BLaER1 treated with 17β-estradiol and CSF1 and Interleukin-3, amounts not matched to agents 10 nM and 100 nM (cell line): ENCODE measurements around the gene NR2F6.
A peak's percentile ranks its signal among the peaks of the same experiment; 100 is the strongest.

Experiments used
- H3K27ac ChIP-seq, 11 experiments: shearing (Covaris generic); formaldehyde crosslinking; 2 replicates each; pipeline ENCODE4 v1.8.1; 2022
- H3K27me3 ChIP-seq, 11 experiments: shearing (Covaris generic); formaldehyde crosslinking; 2 replicates each; pipeline ENCODE4 v1.8.1; 2022
- H3K36me3 ChIP-seq, 11 experiments: shearing (Covaris generic); formaldehyde crosslinking; 2 replicates each; pipeline ENCODE4 v1.8.1; 2022
- H3K4me1 ChIP-seq, 10 experiments: shearing (Covaris generic); formaldehyde crosslinking; 2 replicates each; pipeline ENCODE4 v1.8.1; 2022
- H3K4me2 ChIP-seq, 11 experiments: shearing (Covaris generic); formaldehyde crosslinking; 2 replicates each; pipeline ENCODE4 v1.8.1; 2022
- H3K4me3 ChIP-seq, 10 experiments: shearing (Covaris generic); formaldehyde crosslinking; 2 replicates each; pipeline ENCODE4 v1.8.1; 2022
- H3K9ac ChIP-seq, 11 experiments: shearing (Covaris generic); formaldehyde crosslinking; 2 replicates each; pipeline ENCODE4 v1.8.1; 2022
- H3K9me3 ChIP-seq, 11 experiments: shearing (Covaris generic); formaldehyde crosslinking; replicated peaks in 1 of 11; 2 replicates each; pipeline ENCODE4 v1.8.1; 2022
- H4K20me1 ChIP-seq, 11 experiments: shearing (Covaris generic); formaldehyde crosslinking; 2 replicates each; pipeline ENCODE4 v1.8.1; 2022
- Cebpa-rat ChIP-seq, 11 experiments: shearing (Covaris generic); IDR thresholded peaks; 2 replicates each; pipeline ENCODE4 v1.8.1; 2022

NR2F6 gene

DNA sequence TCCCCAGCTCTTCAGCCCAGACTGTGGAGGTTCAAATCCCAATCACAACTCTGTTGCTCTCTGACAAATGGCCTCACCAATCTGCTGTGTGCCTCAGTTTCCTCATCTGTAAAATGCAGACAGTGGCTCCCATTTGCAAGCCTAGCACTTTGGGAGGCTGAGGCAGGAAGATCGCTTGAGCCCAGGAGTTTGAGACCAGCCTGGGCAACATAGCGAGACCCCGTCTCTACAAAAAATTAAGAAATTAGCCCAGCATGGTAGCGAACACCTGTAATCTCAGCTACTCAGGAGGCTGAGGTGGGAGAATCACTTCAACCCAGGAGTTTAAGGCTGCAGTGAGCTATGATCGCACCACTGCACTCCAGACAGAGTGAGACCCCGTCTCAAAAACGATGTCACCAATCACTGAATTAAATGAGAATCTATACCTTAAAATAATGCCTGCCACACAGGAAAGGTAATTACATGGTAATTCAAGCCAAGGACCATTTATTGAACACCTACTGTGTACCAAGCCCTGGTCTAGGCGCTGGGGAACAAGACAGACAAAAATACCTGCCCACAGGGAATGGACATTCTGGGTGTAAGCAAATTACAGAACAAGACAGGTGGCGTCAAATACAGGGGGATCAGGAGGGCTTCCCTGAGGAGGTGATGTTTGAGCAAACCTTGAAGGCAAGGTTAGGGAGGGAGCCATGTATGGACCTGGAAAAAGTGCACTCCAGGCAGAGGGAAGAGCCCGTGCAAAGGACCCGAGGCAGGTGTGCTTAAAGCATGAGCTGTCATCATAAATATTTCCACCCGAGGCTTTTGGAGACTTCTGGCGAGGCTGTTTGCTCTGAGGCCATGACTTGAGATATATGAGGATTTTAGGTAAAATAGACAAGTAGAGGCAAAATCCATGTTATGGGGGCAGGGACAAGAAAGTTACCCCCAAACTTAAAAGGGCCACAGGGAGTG is 7.7 kb downstream of the NR2F6 start:
- Histone ChIP-seq H3K9me3 (no peaks in the 10 kb centered on the region), H3K27me3 (no peaks in the 10 kb centered on the region), H3K9ac (no peak overlapping the region), H3K36me3 (peaks cover 10 to 52% (median 42%) of the 10 kb centered on the region in 11 experiments), H3K27ac (no peak overlapping the region), H3K4me3 (no peak overlapping the region), H3K4me1 (peaks cover 37 to 64% (median 44%) of the 10 kb centered on the region in 10 experiments), H3K4me2 (peak overlapping the region in 1 of 11 experiments; percentile 24; a peak in 2 of 22 replicates), H4K20me1 (peaks cover 29 to 60% (median 42%) of the 10 kb centered on the region in 11 experiments; a peak in 21 of 22 replicates)
- no peak for TF ChIP-seq Cebpa-rat (IDR thresholded peaks at IDR 0.05)

- Histone ChIP-seq H3K36me3 (peaks cover 19 to 63% (median 52%) of the 10 kb centered on the region in 11 experiments), H3K27me3 (no peaks in the 10 kb centered on the region), H3K27ac (no peak overlapping the region), H3K4me1 (peaks cover 26 to 53% (median 34%) of the 10 kb centered on the region in 10 experiments), H3K9ac (0 out of 22 replicates have a peak overlapping the region, but pooled peaks of 1 of the 11 experiments have one; percentile 4), H3K4me3 (peak overlapping the region in 2 of 10 experiments; percentile 48 to 52; a peak in 2 of 20 replicates), H3K9me3 (no peaks in the 10 kb centered on the region), H4K20me1 (peaks cover 19 to 60% (median 39%) of the 10 kb centered on the region in 11 experiments; a peak in 20 of 22 replicates), H3K4me2 (peak overlapping the region; percentile 41 to 86 (median 54); a peak in 19 of 22 replicates)
- no peak for TF ChIP-seq Cebpa-rat (IDR thresholded peaks at IDR 0.05)
Measured at GRCh38 chr19:17236811-17237543, 8.7 kb downstream of the NR2F6 start.

DNA sequence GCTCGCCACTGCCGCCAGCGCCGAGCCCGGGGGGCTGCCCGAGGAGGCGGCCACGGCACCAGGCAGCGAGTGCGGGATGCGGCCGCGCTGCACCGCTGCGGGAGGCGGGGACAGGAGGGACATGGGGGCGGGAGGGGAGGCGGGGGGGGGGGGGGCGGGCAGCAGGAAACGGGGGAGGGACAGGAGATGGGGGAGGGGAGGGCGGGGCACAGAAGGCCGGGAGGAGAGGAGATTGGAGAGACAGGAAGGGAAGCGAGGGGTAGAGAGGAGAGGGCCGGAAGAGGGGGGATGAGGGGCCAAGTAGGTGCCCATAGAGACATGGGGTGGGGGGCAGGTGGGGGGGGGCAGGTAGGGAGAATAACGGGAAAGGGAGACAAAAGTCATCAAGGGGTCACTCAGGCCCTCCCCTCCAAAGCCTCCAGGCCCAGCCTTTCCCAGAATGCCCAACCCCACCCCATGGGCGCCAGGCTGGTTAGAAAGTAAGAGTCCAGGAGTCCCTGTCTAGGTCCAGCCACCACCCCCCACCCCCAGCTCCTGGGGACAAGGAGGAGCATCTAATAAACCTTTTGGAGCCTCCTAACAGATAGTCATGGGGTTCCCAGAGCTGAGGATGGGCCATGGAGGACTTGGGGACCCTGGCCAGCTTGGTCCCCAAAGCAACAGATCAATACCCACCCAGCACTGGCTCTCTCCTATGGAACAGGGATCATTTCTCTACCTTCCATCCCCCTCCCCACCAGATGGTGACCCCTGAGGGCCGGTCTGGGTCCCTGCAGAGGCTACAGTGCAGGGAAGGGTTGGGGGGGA is 9.5 kb downstream of the NR2F6 start:
- Histone ChIP-seq H3K27ac (peak overlapping the region in 10 of 11 experiments; percentile 4 to 71 (median 50); a peak in 16 of 22 replicates), H3K36me3 (peaks cover 27 to 67% (median 58%) of the 10 kb centered on the region in 11 experiments), H3K4me3 (peak overlapping the region; percentile 52 to 77 (median 65))

DNA sequence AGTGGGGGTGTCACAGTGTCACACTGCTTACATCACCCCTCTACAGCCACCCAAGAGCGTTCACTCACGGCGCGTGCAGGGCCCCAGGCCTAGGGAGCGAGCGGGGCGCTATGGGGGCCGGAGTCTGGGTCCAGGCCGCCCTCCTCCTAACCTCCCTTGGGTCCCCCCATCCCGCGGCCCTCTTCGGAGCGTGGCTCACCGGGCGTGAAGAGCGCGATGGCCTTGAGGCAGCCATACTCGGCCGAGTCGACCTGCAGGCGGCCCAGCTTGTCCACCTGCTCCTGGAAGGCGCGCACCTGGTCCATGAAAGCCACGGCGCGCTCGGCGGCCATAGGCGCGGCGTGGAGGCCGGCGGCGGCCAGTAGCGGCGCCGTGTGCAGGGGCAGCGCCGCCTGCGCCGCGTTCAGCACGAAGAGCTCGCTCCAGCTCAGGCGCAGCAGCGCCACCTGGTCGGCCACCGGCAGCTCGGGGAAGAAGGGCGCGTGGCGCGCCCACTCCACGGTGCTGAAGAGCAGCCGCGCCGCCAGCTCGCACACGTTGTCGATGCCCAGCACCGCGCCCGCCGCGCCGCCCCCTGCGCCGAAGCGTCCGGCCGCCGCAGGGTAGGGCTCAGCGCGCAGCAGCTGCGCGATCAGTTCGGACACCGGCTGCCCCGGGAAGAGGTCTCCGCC is 10.3 kb downstream of the NR2F6 start:
- Histone ChIP-seq H3K27me3 (no peaks in the 10 kb centered on the region), H3K4me2 (peak overlapping the region; percentile 85 to 99 (median 96)), H3K4me1 (peaks cover 21 to 40% (median 26%) of the 10 kb centered on the region in 10 experiments), H3K9ac (peak overlapping the region; percentile 62 to 80 (median 71)), H3K36me3 (peaks cover 35 to 68% (median 58%) of the 10 kb centered on the region in 11 experiments), H3K27ac (peak overlapping the region in 10 of 11 experiments; percentile 4 to 71 (median 50); a peak in 21 of 22 replicates), H3K9me3 (no peaks in the 10 kb centered on the region), H3K4me3 (peak overlapping the region; percentile 52 to 77 (median 65)), H4K20me1 (peaks cover 3 to 60% (median 27%) of the 10 kb centered on the region in 11 experiments; a peak in 18 of 22 replicates)
- TF ChIP-seq Cebpa-rat (IDR thresholded peaks at IDR 0.05) = no peak

More for the DNA sequence above, 9.5 kb downstream of the NR2F6 start:
- H4K20me1 ChIP-seq = peaks cover 11 to 60% (median 34%) of the 10 kb centered on the region in 11 experiments; a peak in 20 of 22 replicates
- H3K4me1 ChIP-seq = peaks cover 21 to 45% (median 27%) of the 10 kb centered on the region in 10 experiments
- H3K9me3 ChIP-seq = no peaks in the 10 kb centered on the region
- no peaks in the 10 kb centered on the region for H3K27me3 ChIP-seq
- peak overlapping the region; percentile 85 to 99 (median 96) for H3K4me2 ChIP-seq
- no peak for TF ChIP-seq Cebpa-rat (IDR thresholded peaks at IDR 0.05)
- H3K9ac ChIP-seq = peak overlapping the region; percentile 62 to 80 (median 71); a peak in 20 of 22 replicates

DNA sequence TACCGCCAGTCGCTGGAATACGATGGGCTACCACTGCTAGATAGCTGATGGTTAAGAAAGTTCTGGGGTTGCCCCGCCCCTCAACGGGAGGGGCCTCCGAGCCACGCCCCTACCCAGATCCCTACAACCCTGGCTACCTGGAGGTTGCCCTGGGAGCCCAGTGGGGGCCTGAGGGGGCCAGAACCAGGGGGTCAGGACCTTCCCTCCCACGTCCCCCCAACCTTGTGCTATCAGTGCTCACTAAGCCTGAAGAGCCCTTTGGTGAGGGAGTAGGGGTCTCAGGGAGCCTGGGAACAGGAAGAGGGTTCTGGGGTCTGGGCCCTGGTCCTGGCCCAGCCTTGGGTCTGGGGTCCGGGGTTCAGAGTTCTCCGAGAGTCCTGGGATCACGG is 10.8 kb downstream of the NR2F6 start:
- H3K4me2 ChIP-seq = peak overlapping the region; percentile 85 to 99 (median 96)
- H3K36me3 ChIP-seq = peaks cover 40 to 68% (median 58%) of the 10 kb centered on the region in 11 experiments
- peak overlapping the region in 10 of 11 experiments; percentile 4 to 71 (median 50); a peak in 21 of 22 replicates for H3K27ac ChIP-seq
- peak overlapping the region; percentile 52 to 77 (median 65) for H3K4me3 ChIP-seq
- H3K4me1 ChIP-seq = peaks cover 21 to 36% (median 27%) of the 10 kb centered on the region in 10 experiments
- no peak for TF ChIP-seq Cebpa-rat (IDR thresholded peaks at IDR 0.05)
- no peaks in the 10 kb centered on the region for H3K27me3 ChIP-seq
- peak overlapping the region; percentile 62 to 80 (median 71) for H3K9ac ChIP-seq
- no peaks in the 10 kb centered on the region for H3K9me3 ChIP-seq
- H4K20me1 ChIP-seq = peaks cover 0 to 60% (median 25%) of the 10 kb centered on the region in 11 experiments; a peak in 16 of 22 replicates

DNA sequence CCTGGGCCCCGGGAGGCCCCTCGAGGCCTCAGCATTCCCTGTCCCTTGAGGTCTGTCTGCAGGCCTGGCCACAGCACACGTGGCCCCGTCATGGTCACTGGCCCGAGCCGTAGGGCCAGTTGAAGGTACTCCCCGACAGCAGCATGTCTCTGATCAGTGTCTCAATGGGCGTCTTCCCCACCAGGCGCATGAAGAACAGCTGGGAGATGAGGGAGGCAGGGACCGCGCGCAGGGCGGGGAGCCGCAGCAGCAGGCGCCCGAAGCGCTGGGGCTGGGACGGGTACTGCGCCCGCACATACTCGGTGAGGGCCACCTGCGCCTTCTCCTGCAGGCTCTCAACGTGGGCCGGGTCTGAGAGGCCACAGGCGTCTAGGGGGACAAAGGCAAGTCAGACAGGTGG is 13.5 kb downstream of the NR2F6 start:
- H3K27me3 ChIP-seq = no peaks in the 10 kb centered on the region
- H3K9ac ChIP-seq = peak overlapping the region in 1 of 11 experiments; percentile 25; a peak in 1 of 22 replicates
- no peak overlapping the region for H3K27ac ChIP-seq
- H4K20me1 ChIP-seq = peaks cover 0 to 73% (median 25%) of the 10 kb centered on the region in 11 experiments; a peak in 16 of 22 replicates
- H3K36me3 ChIP-seq = peaks cover 32 to 61% (median 50%) of the 10 kb centered on the region in 11 experiments
- H3K4me3 ChIP-seq = no peak overlapping the region
- no peak for TF ChIP-seq Cebpa-rat (IDR thresholded peaks at IDR 0.05)
- no peak overlapping the region for H3K4me2 ChIP-seq
- H3K9me3 ChIP-seq = no peaks in the 10 kb centered on the region
- H3K4me1 ChIP-seq = peaks cover 23 to 47% (median 39%) of the 10 kb centered on the region in 10 experiments

DNA sequence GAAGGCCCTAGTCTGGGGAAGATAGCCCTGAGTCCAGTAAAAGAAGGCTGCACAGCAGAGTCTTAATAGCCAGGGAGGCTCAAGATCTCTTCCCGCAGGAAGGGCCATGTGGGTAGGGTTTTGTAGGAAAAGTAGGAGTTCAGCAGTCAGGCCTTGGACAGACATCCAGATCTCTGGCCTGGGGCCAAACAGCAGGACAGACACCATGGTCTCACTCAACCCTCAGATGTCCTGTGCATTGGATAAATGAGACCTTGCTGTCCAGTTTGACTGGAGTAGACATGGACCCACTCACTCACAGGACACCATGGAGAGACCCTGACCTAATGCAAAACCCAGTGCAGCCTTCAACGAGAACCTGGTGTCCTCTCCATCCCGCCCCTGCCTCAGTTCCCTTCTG is 15.8 kb downstream of the NR2F6 start:
- peak overlapping the region in 2 of 11 experiments; percentile 11 to 25; a peak in 1 of 22 replicates for H3K4me2 ChIP-seq
- H3K36me3 ChIP-seq = peaks cover 32 to 61% (median 50%) of the 10 kb centered on the region in 11 experiments

More for the DNA sequence above, 15.8 kb downstream of the NR2F6 start:
- Histone ChIP-seq H3K4me3 (no peak overlapping the region), H4K20me1 (peaks cover 0 to 67% (median 22%) of the 10 kb centered on the region in 11 experiments; a peak in 15 of 22 replicates), H3K27me3 (no peaks in the 10 kb centered on the region), H3K9ac (no peak overlapping the region; a peak in 1 of 22 replicates), H3K9me3 (no peaks in the 10 kb centered on the region), H3K4me1 (peaks cover 21 to 45% (median 38%) of the 10 kb centered on the region in 10 experiments), H3K27ac (no peak overlapping the region)
- no peak for TF ChIP-seq Cebpa-rat (IDR thresholded peaks at IDR 0.05)
